Omental fat pad (tissue), 4 donors: Measurements from ENCODE around the gene GPC6. TPM values are rescaled to one million over a fixed set of nuclear protein-coding genes. Genes with fewer than 3 reads are reported as not detected.
"Not testable (repeated sequence)": the region's sequence is repeated elsewhere in the genome, so short reads cannot be mapped to it uniquely, and the experiment has no call there.

Experiments
- ATAC-seq: fragments of 150-250 bp; one replicate; pipeline ENCODE4 v1.9.1; 2016; ENCODE audit warnings: mild to moderate bottlenecking, moderate library complexity; ENCODE audit not compliant: low FRiP score
- DNase-seq: peaks from one replicate; pipeline ENCODE4 v3.0.0-alpha.2; 2019; ENCODE audit warnings: low spot score
- CTCF ChIP-seq, 3 donors: fragments of 450-650 bp; IDR thresholded peaks; one replicate each; pipeline ENCODE4 v1.5.1; 2016 to 2017; ENCODE audit warnings: antibody characterized with exemption in 3 of 3, mild to moderate bottlenecking in 3 of 3, moderate library complexity in 2 of 3
- total RNA-seq, 4 donors: library from RNA; depleted of rRNA; stranded (reverse); fragments of >200 nt; gene quantifications; one replicate each; pipeline ENCODE4 v1.1.0, GENCODE V29; 2016

Gene GPC6
- total RNA-seq, 4 donors from 2014 or later = 9.2 to 24.4 (median 16.4) TPM

GRCh38 chr13:93437081-93437480 is 210.5 kb downstream of the GPC6 start:
- no peak for TF ChIP-seq CTCF (IDR thresholded peaks at IDR 0.05)
- DNase-seq = no peak
- ATAC-seq = no peak

- DNase-seq = no peak
- no peak for ATAC-seq
- no peak for TF ChIP-seq CTCF (IDR thresholded peaks at IDR 0.05)
Measured at GRCh38 chr13:93446238-93446637, 219.6 kb downstream of the GPC6 start.

GRCh38 chr13:93450191-93450621 is 223.6 kb downstream of the GPC6 start:
- no peak for TF ChIP-seq CTCF (IDR thresholded peaks at IDR 0.05)
- DNase-seq (no peak), ATAC-seq (no peak)

GRCh38 chr13:93450761-93451160 is 224.2 kb downstream of the GPC6 start:
- no peak for DNase-seq
- TF ChIP-seq CTCF (IDR thresholded peaks at IDR 0.05) = no peak
- ATAC-seq = no peak

- not testable (repeated sequence) for ATAC-seq, DNase-seq
Measured at GRCh38 chr13:93454676-93455235, 228.1 kb downstream of the GPC6 start.

- TF ChIP-seq CTCF (IDR thresholded peaks at IDR 0.05) = no peak
- DNase-seq (no peak), ATAC-seq (no peak)
Measured at GRCh38 chr13:93455861-93456260, 229.3 kb downstream of the GPC6 start.

GRCh38 chr13:93460005-93460404 is 233.4 kb downstream of the GPC6 start:
- DNase-seq (no peak), ATAC-seq (no peak)
- no peak for TF ChIP-seq CTCF (IDR thresholded peaks at IDR 0.05)
